GM18951 (cell line): Measurements from ENCODE around the gene PLB1.

Experiments
- POLR2A ChIP-seq: IDR thresholded peaks from 4 replicates; pipeline ENCODE4 v1.6.1; 2011; ENCODE audit warnings: mild to moderate bottlenecking; ENCODE audit not compliant: insufficient read length, insufficient read depth; ENCODE audit errors: extremely low read depth
- in situ Hi-C: fragments of 300-500 bp; cut with MboI; formaldehyde crosslinking; loops from one replicate; pipeline ENCODE4 v1.12.0; 2022; ENCODE audit warnings: low sequenced_read_pairs, mixed read lengths, inconsistent platforms; ENCODE audit not compliant: unreplicated experiment

The PLB1 gene

GRCh38 chr2:28505361-28505760, 9.5 kb downstream of the PLB1 start:
- TF ChIP-seq POLR2A: no peak
- in situ Hi-C loops: no loop called here

- TF ChIP-seq POLR2A: no peak
- in situ Hi-C loops: no loop called here
Observed at GRCh38 chr2:28506112-28506910, 10.5 kb downstream of the PLB1 start.

GRCh38 chr2:28507796-28508764, 12.2 kb downstream of the PLB1 start:
- in situ Hi-C loops: no loop called here
- TF ChIP-seq POLR2A: no peak

GRCh38 chr2:28509361-28509760, 13.5 kb downstream of the PLB1 start:
- in situ Hi-C loops: no loop called here
- TF ChIP-seq POLR2A: no peak

- in situ Hi-C loops: no loop called here
- no peak for TF ChIP-seq POLR2A
Observed at GRCh38 chr2:28510184-28510583, 14.3 kb downstream of the PLB1 start.

- TF ChIP-seq POLR2A: no peak
- in situ Hi-C loops: no loop called here
Observed at GRCh38 chr2:28511871-28512606, 16.2 kb downstream of the PLB1 start.

- in situ Hi-C loops: no loop called here
- TF ChIP-seq POLR2A: no peak
Observed at GRCh38 chr2:28512607-28512965, 16.7 kb downstream of the PLB1 start.

GRCh38 chr2:28513097-28513496, 17.2 kb downstream of the PLB1 start:
- no peak for TF ChIP-seq POLR2A
- in situ Hi-C loops: no loop called here

- in situ Hi-C loops: no loop called here
- no peak for TF ChIP-seq POLR2A
Observed at GRCh38 chr2:28515176-28515751, 19.4 kb downstream of the PLB1 start.

GRCh38 chr2:28516430-28516829, 20.6 kb downstream of the PLB1 start:
- no peak for TF ChIP-seq POLR2A
- in situ Hi-C loops: no loop called here

GRCh38 chr2:28516950-28517349, 21.1 kb downstream of the PLB1 start:
- TF ChIP-seq POLR2A: no peak
- in situ Hi-C loops: no loop called here

GRCh38 chr2:28521663-28522062, 25.8 kb downstream of the PLB1 start:
- no peak for TF ChIP-seq POLR2A
- in situ Hi-C loops: no loop called here

GRCh38 chr2:28522481-28522880, 26.6 kb downstream of the PLB1 start:
- in situ Hi-C loops: no loop called here
- no peak for TF ChIP-seq POLR2A

GRCh38 chr2:28523902-28524301, 28.0 kb downstream of the PLB1 start:
- TF ChIP-seq POLR2A: no peak
- in situ Hi-C loops: no loop called here
